SK-N-SH (cell line): ENCODE measurements around the gene RNF13. TPM values are rescaled to one million over a fixed set of nuclear protein-coding genes. Genes with fewer than 3 reads are reported as not detected.

ENCODE experiments used
- CTCF ChIA-PET: fragments of 300-600, 350-600 bp; formaldehyde crosslinking; extraction: SDS; loops from one replicate; lab custom pipeline; 2021; lab: Yijun Ruan, JAX
- POLR2A ChIA-PET: fragments of 350-600 bp; sonication (Branson Sonifier 250); formaldehyde crosslinking; extraction: SDS; loops from one replicate; lab custom pipeline; 2020; ENCODE audit warnings: antibody characterized with exemption, inconsistent platforms; lab: Yijun Ruan, JAX
- DNase-seq: peaks from one replicate; pipeline ENCODE4 v3.0.0; 2012
- H2AFZ ChIP-seq: fragments of 200-600 bp; sonication (generic); 2 replicates; pipeline ENCODE4 v1.8.1; 2016; ENCODE audit warnings: antibody characterized with exemption, mild to moderate bottlenecking, low read depth
- H3F3A ChIP-seq: fragments of 200-600 bp; sonication (generic); replicated peaks from 2 replicates; pipeline ENCODE3; 2016; ENCODE audit warnings: antibody characterized with exemption, mild to moderate bottlenecking; ENCODE audit not compliant: insufficient read depth
- H3K27ac ChIP-seq, 2 experiments: fragments of 200-500 bp in 1 of 2; fragments of 200-600 bp in 1 of 2; sonication (Bioruptor generic) in 1 of 2; sonication (generic), shearing (Covaris generic) in 1 of 2; 2 replicates each; pipeline versions ENCODE4 v1.5.1 to v1.6.1; 2014 to 2016; ENCODE audit warnings: low read depth in 2 of 2, inconsistent platforms in 1 of 2, low read length in 1 of 2, mild to moderate bottlenecking in 1 of 2, mixed read lengths in 1 of 2
- H3K27me3 ChIP-seq: fragments of 200-600 bp; sonication (generic), shearing (Covaris generic); 2 replicates; pipeline ENCODE4 v1.6.1; 2016; ENCODE audit warnings: mixed run types; ENCODE audit not compliant: insufficient read depth
- H3K36me3 ChIP-seq, 2 experiments: fragments of 200-500 bp in 1 of 2; fragments of 200-600 bp in 1 of 2; sonication (Bioruptor generic) in 1 of 2; sonication (generic) in 1 of 2; replicated peaks in 1 of 2; 2 replicates each; pipeline versions ENCODE3 to v1.5.1; 2014 to 2016; ENCODE audit warnings: low read length in 1 of 2, mild to moderate bottlenecking in 1 of 2; ENCODE audit not compliant: insufficient read depth in 2 of 2, control insufficient read depth in 1 of 2
- H3K4me1 ChIP-seq, 2 experiments: fragments of 200-500 bp in 1 of 2; fragments of 200-600 bp in 1 of 2; sonication (Bioruptor generic) in 1 of 2; sonication (generic), shearing (Covaris generic) in 1 of 2; 2 replicates each; pipeline versions ENCODE4 v1.5.1 to v1.6.1; 2014 to 2016; ENCODE audit warnings: low read depth in 1 of 2, low read length in 1 of 2, mixed run types in 1 of 2; ENCODE audit not compliant: insufficient read depth in 2 of 2, control insufficient read depth in 1 of 2
- H3K4me2 ChIP-seq: fragments of 200-600 bp; sonication (generic), shearing (Covaris generic); 2 replicates; pipeline ENCODE4 v1.6.1; 2017; ENCODE audit warnings: mixed run types
- H3K4me3 ChIP-seq, 2 experiments: fragments of 200-500 bp in 1 of 2; fragments of 200-600 bp in 1 of 2; sonication (Bioruptor generic) in 1 of 2; sonication (generic), shearing (Covaris generic) in 1 of 2; 2 replicates each; pipeline versions ENCODE4 v1.5.1 to v1.8.1; 2014 to 2016; ENCODE audit warnings: low read depth in 2 of 2, inconsistent platforms in 1 of 2, low read length in 1 of 2, mild to moderate bottlenecking in 1 of 2, mixed read lengths in 1 of 2, moderate library complexity in 1 of 2
- H3K79me2 ChIP-seq: fragments of 200-600 bp; sonication (generic); 2 replicates; pipeline ENCODE4 v1.8.1; 2017; ENCODE audit warnings: mild to moderate bottlenecking; ENCODE audit not compliant: insufficient read depth
- H3K9ac ChIP-seq: fragments of 200-600 bp; sonication (generic); 2 replicates; pipeline ENCODE4 v1.6.1; 2017; ENCODE audit warnings: mixed run types
- H3K9me2 ChIP-seq: fragments of 200-600 bp; sonication (generic); 2 replicates; pipeline ENCODE4 v1.6.1; 2017; ENCODE audit warnings: mixed run types
- H3K9me3 ChIP-seq: fragments of 200-600 bp; sonication (generic); 2 replicates; pipeline ENCODE4 v1.6.1; 2017; ENCODE audit warnings: mixed run types, mild to moderate bottlenecking, moderate library complexity
- H4K20me1 ChIP-seq: fragments of 200-600 bp; sonication (generic); 2 replicates; pipeline ENCODE4 v1.6.1; 2017; ENCODE audit warnings: mild to moderate bottlenecking, mixed run types; ENCODE audit not compliant: insufficient read depth
- CHD2 ChIP-seq: fragments of 150-350 bp; IDR thresholded peaks from 2 replicates; pipeline ENCODE4 v1.6.1; 2018; ENCODE audit warnings: low read length; ENCODE audit not compliant: partially characterized antibody
- EP300 ChIP-seq, 2 experiments: IDR thresholded peaks; 2 replicates each; pipeline versions ENCODE4 v1.4.0 to v1.6.1; 2012; ENCODE audit warnings: borderline replicate concordance in 1 of 2, low read depth in 1 of 2, low read length in 1 of 2
- FOSL2 ChIP-seq: IDR thresholded peaks from 2 replicates; pipeline ENCODE4 v1.4.0; 2012; ENCODE audit warnings: low read depth, mild to moderate bottlenecking, moderate library complexity, borderline replicate concordance
- FOXJ3 ChIP-seq: sonication (generic); formaldehyde crosslinking; IDR thresholded peaks from 2 replicates; pipeline ENCODE4 v1.5.1; 2020; ENCODE audit warnings: mild to moderate bottlenecking, missing genetic modification reagents
- GATA2 ChIP-seq: sonication (generic); formaldehyde crosslinking; IDR thresholded peaks from 2 replicates; pipeline ENCODE4 v1.5.0; 2020; ENCODE audit warnings: mild to moderate bottlenecking, missing genetic modification reagents
- MEF2A ChIP-seq: IDR thresholded peaks from 2 replicates; pipeline ENCODE4 v1.4.0; 2012; ENCODE audit warnings: low read depth, borderline replicate concordance
- MXI1 ChIP-seq: IDR thresholded peaks from 2 replicates; pipeline ENCODE4 v1.6.1; 2012; ENCODE audit warnings: mild to moderate bottlenecking, low read depth, low read length, improper control_type of control experiment
- POLR2AphosphoS5 ChIP-seq: IDR thresholded peaks from 2 replicates; pipeline ENCODE4 v1.6.1; 2012; ENCODE audit warnings: low read depth, low read length
- RAD21 ChIP-seq: IDR thresholded peaks from 2 replicates; pipeline ENCODE4 v1.6.1; 2012; ENCODE audit warnings: mild to moderate bottlenecking, low read length
- RCOR1 ChIP-seq: fragments of 150-350 bp; IDR thresholded peaks from 2 replicates; pipeline ENCODE4 v1.6.1; 2017; ENCODE audit warnings: antibody characterized with exemption, low read length
- SMC3 ChIP-seq: IDR thresholded peaks from 2 replicates; pipeline ENCODE4 v1.6.1; 2012; ENCODE audit warnings: low read depth, low read length, improper control_type of control experiment
- YY1 ChIP-seq: IDR thresholded peaks from 2 replicates; pipeline ENCODE4 v1.4.0; 2012; ENCODE audit warnings: low read depth, mild to moderate bottlenecking
- WGBS: methylation state at CpG from one replicate; pipeline ENCODE4 v1.1.6; 2017; ENCODE audit warnings: low lambda C conversion rate; 5-methylcytosine and 5-hydroxymethylcytosine counted together
- polyA plus RNA-seq, 3 experiments: library from polyadenylated mRNA; depleted of rRNA; stranded (reverse); fragments of >200 nt; gene quantifications; 2 replicates each; pipeline ENCODE4 v1.2.3, GENCODE V29; 2012
- TF ChIP-seq, protein P1 (sequence below): IDR thresholded peaks from 2 replicates; pipeline ENCODE4 v1.4.0; 2012; ENCODE audit warnings: low read depth, borderline replicate concordance
- TF ChIP-seq, protein P2 (sequence below): fragments of 150-350 bp; IDR thresholded peaks from 2 replicates; pipeline ENCODE4 v1.6.1; 2017; ENCODE audit warnings: antibody characterized with exemption, low read length, low read depth, borderline replicate concordance
- TF ChIP-seq, protein P3 (sequence below): IDR thresholded peaks from 2 replicates; pipeline ENCODE4; 2012
- TF ChIP-seq, protein P4 (sequence below): IDR thresholded peaks from 2 replicates; pipeline ENCODE4 v1.4.0; 2012; ENCODE audit warnings: low read depth, borderline replicate concordance
- TF ChIP-seq, protein P5 (sequence below): IDR thresholded peaks from 2 replicates; pipeline ENCODE4 v1.4.0; 2012; ENCODE audit warnings: low read depth

The RNF13 gene
- polyA plus RNA-seq, 1 of the 3 experiments (the other 2 are of a cell fraction): 14.9 TPM

DNA sequence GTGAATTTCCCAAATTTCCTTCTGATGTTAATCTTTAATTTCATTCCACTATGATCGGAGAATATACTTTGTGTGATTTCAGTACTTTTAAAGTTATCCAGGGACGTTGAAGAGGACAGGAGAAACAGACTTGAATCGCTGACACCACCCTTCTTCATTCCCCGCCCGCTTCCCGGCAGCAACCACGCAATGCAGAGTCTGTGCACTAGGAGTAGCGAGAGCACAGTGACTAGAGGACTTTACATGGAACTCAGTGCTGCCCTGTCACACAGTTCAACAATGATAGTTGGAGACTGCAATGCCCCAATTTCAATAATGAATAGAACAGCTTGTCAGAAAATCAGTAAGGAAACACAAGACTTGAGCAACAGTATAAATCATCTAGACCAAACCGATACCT lies 73.9 kb downstream of the RNF13 start:
- Histone ChIP-seq H3K27ac (no peak overlapping the region), H3K4me3 (no peak overlapping the region), H3K79me2 (no peaks in the 10 kb centered on the region), H3K9me2 (no peaks in the 10 kb centered on the region), H3K9me3 (no peaks in the 10 kb centered on the region), H2AFZ (no peak overlapping the region), H3F3A (no peaks in the 10 kb centered on the region), H3K36me3 (peaks cover 0 to 5% of the 10 kb centered on the region in 2 experiments), H3K9ac (no peak overlapping the region), H3K4me2 (no peak overlapping the region), H4K20me1 (no peaks in the 10 kb centered on the region), H3K27me3 (no peaks in the 10 kb centered on the region), H3K4me1 (peaks cover 0 to 17% of the 10 kb centered on the region in 2 experiments; a peak in 2 of 4 replicates)
- DNase-seq: no peak
- CTCF ChIA-PET: interaction anchor here (1.3 kb wide), 1 partner anchor 11 kb away, joined by 4 read pairs; no protein-coding TSS in a partner anchor
- TF ChIP-seq, protein P1, sequence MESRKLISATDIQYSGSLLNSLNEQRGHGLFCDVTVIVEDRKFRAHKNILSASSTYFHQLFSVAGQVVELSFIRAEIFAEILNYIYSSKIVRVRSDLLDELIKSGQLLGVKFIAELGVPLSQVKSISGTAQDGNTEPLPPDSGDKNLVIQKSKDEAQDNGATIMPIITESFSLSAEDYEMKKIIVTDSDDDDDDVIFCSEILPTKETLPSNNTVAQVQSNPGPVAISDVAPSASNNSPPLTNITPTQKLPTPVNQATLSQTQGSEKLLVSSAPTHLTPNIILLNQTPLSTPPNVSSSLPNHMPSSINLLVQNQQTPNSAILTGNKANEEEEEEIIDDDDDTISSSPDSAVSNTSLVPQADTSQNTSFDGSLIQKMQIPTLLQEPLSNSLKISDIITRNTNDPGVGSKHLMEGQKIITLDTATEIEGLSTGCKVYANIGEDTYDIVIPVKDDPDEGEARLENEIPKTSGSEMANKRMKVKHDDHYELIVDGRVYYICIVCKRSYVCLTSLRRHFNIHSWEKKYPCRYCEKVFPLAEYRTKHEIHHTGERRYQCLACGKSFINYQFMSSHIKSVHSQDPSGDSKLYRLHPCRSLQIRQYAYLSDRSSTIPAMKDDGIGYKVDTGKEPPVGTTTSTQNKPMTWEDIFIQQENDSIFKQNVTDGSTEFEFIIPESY: no peak
- TF ChIP-seq FOXJ3 (CRISPR knock-in tag): no peak
- no peak for TF ChIP-seq GATA2 (CRISPR knock-in tag)
- no peak for TF ChIP-seq EP300 (IDR thresholded peaks at IDR 0.05; ENCODE audit: borderline replicate concordance in 1 of 2, low read depth in 1 of 2, low read length in 1 of 2)
- TF ChIP-seq CHD2: no peak
- TF ChIP-seq, protein P2, sequence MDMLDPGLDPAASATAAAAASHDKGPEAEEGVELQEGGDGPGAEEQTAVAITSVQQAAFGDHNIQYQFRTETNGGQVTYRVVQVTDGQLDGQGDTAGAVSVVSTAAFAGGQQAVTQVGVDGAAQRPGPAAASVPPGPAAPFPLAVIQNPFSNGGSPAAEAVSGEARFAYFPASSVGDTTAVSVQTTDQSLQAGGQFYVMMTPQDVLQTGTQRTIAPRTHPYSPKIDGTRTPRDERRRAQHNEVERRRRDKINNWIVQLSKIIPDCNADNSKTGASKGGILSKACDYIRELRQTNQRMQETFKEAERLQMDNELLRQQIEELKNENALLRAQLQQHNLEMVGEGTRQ: no peak
- TF ChIP-seq, protein P3, sequence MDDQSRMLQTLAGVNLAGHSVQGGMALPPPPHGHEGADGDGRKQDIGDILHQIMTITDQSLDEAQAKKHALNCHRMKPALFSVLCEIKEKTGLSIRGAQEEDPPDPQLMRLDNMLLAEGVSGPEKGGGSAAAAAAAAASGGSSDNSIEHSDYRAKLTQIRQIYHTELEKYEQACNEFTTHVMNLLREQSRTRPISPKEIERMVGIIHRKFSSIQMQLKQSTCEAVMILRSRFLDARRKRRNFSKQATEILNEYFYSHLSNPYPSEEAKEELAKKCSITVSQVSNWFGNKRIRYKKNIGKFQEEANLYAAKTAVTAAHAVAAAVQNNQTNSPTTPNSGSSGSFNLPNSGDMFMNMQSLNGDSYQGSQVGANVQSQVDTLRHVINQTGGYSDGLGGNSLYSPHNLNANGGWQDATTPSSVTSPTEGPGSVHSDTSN: no peak
- no peak for TF ChIP-seq YY1
- TF ChIP-seq, protein P4, sequence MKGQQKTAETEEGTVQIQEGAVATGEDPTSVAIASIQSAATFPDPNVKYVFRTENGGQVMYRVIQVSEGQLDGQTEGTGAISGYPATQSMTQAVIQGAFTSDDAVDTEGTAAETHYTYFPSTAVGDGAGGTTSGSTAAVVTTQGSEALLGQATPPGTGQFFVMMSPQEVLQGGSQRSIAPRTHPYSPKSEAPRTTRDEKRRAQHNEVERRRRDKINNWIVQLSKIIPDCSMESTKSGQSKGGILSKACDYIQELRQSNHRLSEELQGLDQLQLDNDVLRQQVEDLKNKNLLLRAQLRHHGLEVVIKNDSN: no peak
- no peak for TF ChIP-seq MEF2A
- no peak for TF ChIP-seq POLR2AphosphoS5
- TF ChIP-seq SMC3: no peak
- TF ChIP-seq, protein P5, sequence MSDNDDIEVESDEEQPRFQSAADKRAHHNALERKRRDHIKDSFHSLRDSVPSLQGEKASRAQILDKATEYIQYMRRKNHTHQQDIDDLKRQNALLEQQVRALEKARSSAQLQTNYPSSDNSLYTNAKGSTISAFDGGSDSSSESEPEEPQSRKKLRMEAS: no peak
- POLR2A ChIA-PET: no interaction called here
- WGBS: 83% methylated on average over 9 of the region's 9 CpGs

DNA sequence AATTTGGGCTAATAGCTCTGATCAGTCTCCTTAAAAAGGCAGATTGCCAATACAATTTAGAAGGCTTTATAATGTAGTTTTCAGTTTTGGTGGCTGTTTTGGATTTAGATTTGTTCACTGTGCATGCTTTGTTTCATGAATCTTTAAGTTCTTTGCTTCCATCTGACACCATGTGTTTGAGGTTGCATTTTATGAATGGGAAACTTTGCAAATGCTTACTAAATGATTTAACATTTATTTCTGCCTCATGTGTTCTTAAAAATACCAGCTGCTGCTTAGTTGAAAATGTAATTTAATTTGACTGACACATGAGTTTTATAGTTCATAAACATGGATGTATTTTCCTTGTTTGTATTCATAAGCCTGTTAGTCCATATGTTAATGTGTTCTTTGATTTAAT lies 78.6 kb downstream of the RNF13 start:
- Histone ChIP-seq H3K9ac (no peak overlapping the region), H3K79me2 (no peaks in the 10 kb centered on the region), H3F3A (peaks cover 15% of the 10 kb centered on the region), H3K4me2 (no peak overlapping the region), H4K20me1 (no peaks in the 10 kb centered on the region), H3K27ac (peak overlapping the region in 1 of 2 experiments; percentile 98; a peak in 2 of 4 replicates), H3K27me3 (no peaks in the 10 kb centered on the region), H2AFZ (no peak overlapping the region), H3K9me3 (no peaks in the 10 kb centered on the region), H3K36me3 (peaks cover 5 to 6% of the 10 kb centered on the region in 2 experiments), H3K9me2 (no peaks in the 10 kb centered on the region), H3K4me3 (no peak overlapping the region), H3K4me1 (peaks cover 15 to 26% of the 10 kb centered on the region in 2 experiments)
- POLR2A ChIA-PET: no interaction called here
- TF ChIP-seq EP300 (IDR thresholded peaks at IDR 0.05; ENCODE audit: borderline replicate concordance in 1 of 2, low read depth in 1 of 2, low read length in 1 of 2): peak in 1 of 2 experiments; percentile 56; a peak in 1 of 4 replicates
- TF ChIP-seq FOSL2: no peak
- peak; percentile 59 for TF ChIP-seq MXI1
- 0 out of 2 replicates have a peak, but pooled peaks have one; percentile 21 for TF ChIP-seq RCOR1
- TF ChIP-seq RAD21: 0 out of 2 replicates have a peak, but pooled peaks have one; percentile 3
- no peak for DNase-seq
- CTCF ChIA-PET: interaction anchor here (1.2 to 6.9 kb wide), 3 partner anchors 10 to 13 kb away, joined by 3 to 54 read pairs (median 6); no protein-coding TSS in a partner anchor
